HepG2 (cell line): ENCODE results near the gene ZNF484. TPM values are rescaled to one million over a fixed set of nuclear protein-coding genes. Genes with fewer than 3 reads are reported as not detected.

Experiments used
- ARNT2 ChIP-seq: sonication (generic); formaldehyde crosslinking; IDR thresholded peaks from 2 replicates; pipeline ENCODE4 v1.8.0; 2022; ENCODE audit warnings: mild to moderate bottlenecking, low read depth, missing genetic modification reagents, moderate library complexity
- CBX1 ChIP-seq: IDR thresholded peaks from one replicate; pipeline ENCODE4 v1.6.1; 2016; ENCODE audit warnings: antibody characterized with exemption, low read depth
- CEBPZ ChIP-seq: IDR thresholded peaks from 2 replicates; pipeline ENCODE4 v1.6.1; 2012; ENCODE audit warnings: low read length, improper control_type of control experiment
- HINFP ChIP-seq: sonication (generic); formaldehyde crosslinking; IDR thresholded peaks from 2 replicates; pipeline ENCODE4 v1.4.0; 2020; ENCODE audit warnings: low read depth, mild to moderate bottlenecking, missing genetic modification reagents
- KDM2A ChIP-seq: sonication (generic); formaldehyde crosslinking; IDR thresholded peaks from 2 replicates; pipeline ENCODE4 v1.4.0; 2020; ENCODE audit warnings: low read depth, missing genetic modification reagents, borderline replicate concordance
- KLF12 ChIP-seq: sonication (generic); formaldehyde crosslinking; IDR thresholded peaks from 2 replicates; pipeline ENCODE4 v1.4.0; 2020; ENCODE audit warnings: missing genetic modification reagents, borderline replicate concordance
- MTF1 ChIP-seq: sonication (generic); formaldehyde crosslinking; IDR thresholded peaks from 2 replicates; pipeline ENCODE4 v1.5.0; 2020; ENCODE audit warnings: missing genetic modification reagents
- POGZ ChIP-seq: sonication (generic); formaldehyde crosslinking; IDR thresholded peaks from 2 replicates; pipeline ENCODE4 v1.4.0; 2020; ENCODE audit warnings: mild to moderate bottlenecking, missing genetic modification reagents
- SRSF4 ChIP-seq: fragments of 200-400 bp; formaldehyde crosslinking; IDR thresholded peaks from one replicate; pipeline ENCODE4 v1.6.1; 2018; ENCODE audit warnings: mild to moderate bottlenecking, low read depth, low read length, moderate library complexity; ENCODE audit not compliant: poor library complexity, severe bottlenecking
- STAG1 ChIP-seq: sonication (generic); formaldehyde crosslinking; IDR thresholded peaks from 2 replicates; pipeline ENCODE4 v1.4.0; 2020; ENCODE audit warnings: missing genetic modification reagents
- STAT6 ChIP-seq: sonication (generic); formaldehyde crosslinking; IDR thresholded peaks from 2 replicates; pipeline ENCODE4 v1.4.0; 2020; ENCODE audit warnings: missing genetic modification reagents, mild to moderate bottlenecking, borderline replicate concordance
- TERF1 ChIP-seq: sonication (generic); formaldehyde crosslinking; IDR thresholded peaks from 2 replicates; pipeline ENCODE4 v1.8.0; 2022; ENCODE audit warnings: mild to moderate bottlenecking, missing genetic modification reagents, moderate library complexity
- TFE3 ChIP-seq: IDR thresholded peaks from 2 replicates; pipeline ENCODE4 v1.6.1; 2016
- ZNF570 ChIP-seq: sonication (generic); formaldehyde crosslinking; IDR thresholded peaks from 2 replicates; pipeline ENCODE4 v1.4.0; 2020; ENCODE audit warnings: mild to moderate bottlenecking, missing genetic modification reagents, borderline replicate concordance
- ZNF597 ChIP-seq: sonication (generic); formaldehyde crosslinking; IDR thresholded peaks from 2 replicates; pipeline ENCODE4 v1.5.0; 2020; ENCODE audit warnings: missing genetic modification reagents
- ZNF724P ChIP-seq: sonication (generic); formaldehyde crosslinking; IDR thresholded peaks from 2 replicates; pipeline ENCODE4 v1.8.0; 2022; ENCODE audit warnings: missing genetic modification reagents, borderline replicate concordance
- polyA plus RNA-seq, 8 experiments: library from polyadenylated mRNA; depleted of rRNA in 3 of 8; stranded (reverse) in 7 of 8; unstranded in 1 of 8; fragments of >200 nt; fragmentation: Illumina TruSeq in 4 of 8; extraction: Trizol in 4 of 8; gene quantifications; 2 replicates each; pipeline versions ENCODE4 v1.2.1 to v1.2.3, GENCODE V29; 2011 to 2016; ENCODE audit warnings: low read depth in 4 of 8, missing spikeins in 1 of 8, mixed read lengths in 1 of 8; ENCODE audit not compliant: insufficient read depth in 1 of 8
- total RNA-seq, 5 experiments: library from RNA; depleted of rRNA; stranded (reverse); fragments of >200 nt; fragmentation: Illumina TruSeq; extraction: Trizol; gene quantifications; 2 replicates each; pipeline ENCODE4 v1.2.3, GENCODE V29; 2016; ENCODE audit warnings: low read depth in 1 of 5

ZNF484 gene
- total and polyA plus RNA-seq, 2 of the 13 experiments (the other 11 are each of a cell fraction or from before 2014, with no cell fraction given) = 0.96 to 7.2 TPM

- TF ChIP-seq SRSF4 (no peak), CBX1 (no peak), POGZ (CRISPR knock-in tag) (no peak), ARNT2 (CRISPR knock-in tag) (peak; percentile 58; the same call in 1 of the 2 replicates), ZNF724P (CRISPR knock-in tag) (no peak), HINFP (CRISPR knock-in tag) (no peak), ZNF597 (CRISPR knock-in tag) (no peak), STAG1 (CRISPR knock-in tag) (peak; percentile 13; the same call in 1 of the 2 replicates), KDM2A (CRISPR knock-in tag) (peak; percentile 31; the same call in 1 of the 2 replicates), ZNF570 (CRISPR knock-in tag) (no peak), STAT6 (CRISPR knock-in tag) (no peak), TERF1 (CRISPR knock-in tag) (no peak), KLF12 (0 out of 2 replicates have a peak, but pooled peaks have one; percentile 30), MTF1 (CRISPR knock-in tag) (no peak), CEBPZ (no peak), TFE3 (CRISPR knock-in tag) (no peak)
These were observed 68.9 kb downstream of the ZNF484 start (continued) for GRCh38 chr9:92808726-92809451.
